Measurements from ENCODE around the gene OTOP3. TPM values are rescaled to one million over a fixed set of nuclear protein-coding genes. Genes with fewer than 3 reads are reported as not detected.
"Not testable (repeated sequence)": the region's sequence is repeated elsewhere in the genome, so short reads cannot be mapped to it uniquely, and the experiment has no call there.

OTOP3 gene
- total RNA-seq, 4 donors from 2014 or later: 7.1 to 33.9 (median 24.0) TPM

- Histone ChIP-seq H3K4me1 (peaks cover 8 to 24% (median 14%) of the 10 kb centered on the region in 3 donors), H3K4me3 (peak overlapping the region; percentile 51 to 82 (median 56)), H3K36me3 (no peaks in the 10 kb centered on the region), H3K9me3 (no peaks in the 10 kb centered on the region), H3K27ac (peak overlapping the region; percentile 71 to 94 (median 86)), H3K27me3 (no peaks in the 10 kb centered on the region)
- intact Hi-C loops (cut with DNase I): no loop called here
- TF ChIP-seq POLR2A (IDR thresholded peaks at IDR 0.05) (peak in 2 of 4 donors; percentile 35 to 74), CTCF (IDR thresholded peaks at IDR 0.05) (peak in 3 of 6 experiments; percentile 4 to 26 (median 6))
- DNase-seq: no peak
- WGBS, 2 donors: 0 to 5% methylated on average over 9 to 25 of the region's 61 CpGs
Measured at GRCh38 chr17:74981979-74982662, 46.4 kb downstream of the OTOP3 start.

GRCh38 chr17:74982663-74983313, 47.1 kb downstream of the OTOP3 start:
- Histone ChIP-seq H3K4me3 (peak overlapping the region; percentile 51 to 82 (median 56)), H3K4me1 (peaks cover 8 to 30% (median 14%) of the 10 kb centered on the region in 3 donors), H3K27ac (peak overlapping the region; percentile 71 to 94 (median 86))
- H3K27me3 ChIP-seq; H3K36me3 ChIP-seq; intact Hi-C loops (cut with DNase I); DNase-seq; H3K9me3 ChIP-seq: not testable (repeated sequence)
- WGBS, 2 donors: 42 to 55% methylated on average over 7 to 10 of the region's 14 CpGs

- no peaks in the 10 kb centered on the region for H3K36me3 ChIP-seq
- H3K27me3 ChIP-seq: no peaks in the 10 kb centered on the region
- TF ChIP-seq CTCF (IDR thresholded peaks at IDR 0.05): no peak
- no peak for TF ChIP-seq POLR2A (IDR thresholded peaks at IDR 0.05)
- no peak overlapping the region for H3K4me3 ChIP-seq
- H3K9me3 ChIP-seq: no peaks in the 10 kb centered on the region
- H3K4me1 ChIP-seq: peaks cover 7 to 59% (median 24%) of the 10 kb centered on the region in 3 donors
- intact Hi-C loops (cut with DNase I): no loop called here
- 71 to 83% methylated on average over 3 of the region's 3 CpGs for WGBS, 2 donors
- no peak overlapping the region for H3K27ac ChIP-seq
- no peak for DNase-seq
Measured at GRCh38 chr17:74986206-74986576, 50.5 kb downstream of the OTOP3 start.

GRCh38 chr17:74987418-74987908, 51.8 kb downstream of the OTOP3 start, which contains the start of gene CDR2L:
CDR2L (plus strand) TSS chr17:74987632; CDS start chr17:74988044, 412 bp downstream.
- peak in 3 of 4 donors; percentile 66 to 96 (median 93) for TF ChIP-seq POLR2A (IDR thresholded peaks at IDR 0.05)
- no peak for TF ChIP-seq CTCF (IDR thresholded peaks at IDR 0.05)
- intact Hi-C loops (cut with DNase I): no loop called here
- WGBS, 2 donors: 0 to 2% methylated on average over 26 to 32 of the region's 51 CpGs

GRCh38 chr17:74987909-74988711, 52.4 kb downstream of the OTOP3 start:
- Histone ChIP-seq H3K9me3 (no peaks in the 10 kb centered on the region), H3K4me1 (peaks cover 13 to 63% (median 30%) of the 10 kb centered on the region in 3 donors), H3K4me3 (peak overlapping the region; percentile 62 to 94 (median 82)), H3K27ac (peak overlapping the region; percentile 87 to 97 (median 94)), H3K27me3 (no peaks in the 10 kb centered on the region), H3K36me3 (no peaks in the 10 kb centered on the region)
- WGBS, 2 donors: 17% methylated on average over 6 of the region's 76 CpGs; no CpG with 5 or more reads in 1 of the 2 donors
- no peak for DNase-seq
- TF ChIP-seq POLR2A (IDR thresholded peaks at IDR 0.05): peak in 1 of 4 donors; percentile 53
- peak; percentile 7 to 46 (median 34) for TF ChIP-seq CTCF (IDR thresholded peaks at IDR 0.05)
- intact Hi-C loops (cut with DNase I): no loop called here

More at GRCh38 chr17:74987418-74987908, 51.8 kb downstream of the OTOP3 start, which contains the start of gene CDR2L:
- Histone ChIP-seq H3K4me3 (peak within 1 kb of the TSS; percentile 62 to 94 (median 82)), H3K9me3 (no peaks in the 10 kb centered on the region), H3K27me3 (no peaks in the 10 kb centered on the region), H3K36me3 (no peaks in the 10 kb centered on the region), H3K27ac (peak within 1 kb of the TSS; percentile 87 to 97 (median 94)), H3K4me1 (peaks cover 7 to 59% (median 24%) of the 10 kb centered on the region in 3 donors)
- DNase-seq: peak; percentile 78

All from esophagus squamous epithelium (tissue), 5 donors.